DOHH2 (cell line): Measurements from ENCODE around the gene ARHGEF39.
"Not testable (repeated sequence)": the region's sequence is repeated elsewhere in the genome, so short reads cannot be mapped to it uniquely, and the experiment has no call there.

Source experiments
- H3F3A ChIP-seq: fragments of 200-600 bp; sonication (generic), shearing (Covaris generic); 2 replicates; pipeline ENCODE4 v1.6.0; 2016; ENCODE audit warnings: antibody characterized with exemption, mild to moderate bottlenecking; ENCODE audit not compliant: control insufficient read depth, insufficient read depth
- H3K27ac ChIP-seq: fragments of 200-600 bp; sonication (generic); 2 replicates; pipeline ENCODE4 v1.5.1; 2014; ENCODE audit warnings: low read depth, mild to moderate bottlenecking, low read length, moderate library complexity
- H3K27me3 ChIP-seq: fragments of 200-600 bp; sonication (generic); 2 replicates; pipeline ENCODE4 v1.6.1; 2014; ENCODE audit warnings: mild to moderate bottlenecking, low read length, mixed read lengths; ENCODE audit not compliant: control insufficient read depth
- H3K36me3 ChIP-seq: fragments of 200-600 bp; sonication (generic); 2 replicates; pipeline ENCODE4 v1.6.1; 2014; ENCODE audit warnings: mild to moderate bottlenecking, low read length, moderate library complexity, mixed read lengths; ENCODE audit not compliant: control insufficient read depth
- H3K4me1 ChIP-seq: fragments of 200-600 bp; sonication (generic); 2 replicates; pipeline ENCODE4 v1.6.1; 2014; ENCODE audit warnings: mild to moderate bottlenecking, low read length, mixed read lengths; ENCODE audit not compliant: control insufficient read depth
- H3K4me2 ChIP-seq: fragments of 200-600 bp; sonication (generic); 2 replicates; pipeline ENCODE4 v1.6.0; 2014; ENCODE audit warnings: mild to moderate bottlenecking, low read length, moderate library complexity
- H3K4me3 ChIP-seq: fragments of 200-600 bp; sonication (generic); 2 replicates; pipeline ENCODE4 v1.5.1; 2014; ENCODE audit warnings: mild to moderate bottlenecking, low read length, mixed read lengths
- H3K79me2 ChIP-seq: fragments of 200-600 bp; sonication (generic); 2 replicates; pipeline ENCODE4 v1.6.1; 2014; ENCODE audit warnings: mild to moderate bottlenecking, low read length, mixed read lengths; ENCODE audit not compliant: control insufficient read depth
- H3K9me2 ChIP-seq: fragments of 200-600 bp; sonication (generic); replicated peaks from 2 replicates; pipeline ENCODE4 v1.6.1; 2014; ENCODE audit warnings: mild to moderate bottlenecking, low read length, mixed read lengths; ENCODE audit not compliant: control insufficient read depth
- H3K9me3 ChIP-seq: fragments of 200-600 bp; sonication (generic); 2 replicates; pipeline ENCODE4 v1.6.1; 2014; ENCODE audit warnings: antibody characterized with exemption, low read length, mixed read lengths; ENCODE audit not compliant: control insufficient read depth, insufficient read depth
- H4K20me1 ChIP-seq: fragments of 200-600 bp; sonication (generic); 2 replicates; pipeline ENCODE4 v1.6.0; 2014; ENCODE audit warnings: low read depth, mild to moderate bottlenecking, antibody characterized with exemption, low read length, moderate library complexity; ENCODE audit not compliant: control insufficient read depth, insufficient read depth
- EZH2phosphoT487 ChIP-seq: fragments of 200-600 bp; sonication (generic); IDR thresholded peaks from 2 replicates; pipeline ENCODE4 v1.6.1; 2017; ENCODE audit warnings: borderline replicate concordance, mild to moderate bottlenecking, antibody characterized with exemption, low read length, moderate library complexity, mixed read lengths
- TF ChIP-seq, protein P1 (sequence below): fragments of 200-600 bp; sonication (generic); IDR thresholded peaks from one replicate; pipeline ENCODE4 v1.5.1; 2014; ENCODE audit warnings: antibody characterized with exemption, mild to moderate bottlenecking, low read depth, low read length; ENCODE audit not compliant: poor library complexity, severe bottlenecking

Gene ARHGEF39

GRCh38 chr9:35649431-35650340, 15.3 kb downstream of the ARHGEF39 start:
- no peak for TF ChIP-seq EZH2phosphoT487
- TF ChIP-seq, protein P1, sequence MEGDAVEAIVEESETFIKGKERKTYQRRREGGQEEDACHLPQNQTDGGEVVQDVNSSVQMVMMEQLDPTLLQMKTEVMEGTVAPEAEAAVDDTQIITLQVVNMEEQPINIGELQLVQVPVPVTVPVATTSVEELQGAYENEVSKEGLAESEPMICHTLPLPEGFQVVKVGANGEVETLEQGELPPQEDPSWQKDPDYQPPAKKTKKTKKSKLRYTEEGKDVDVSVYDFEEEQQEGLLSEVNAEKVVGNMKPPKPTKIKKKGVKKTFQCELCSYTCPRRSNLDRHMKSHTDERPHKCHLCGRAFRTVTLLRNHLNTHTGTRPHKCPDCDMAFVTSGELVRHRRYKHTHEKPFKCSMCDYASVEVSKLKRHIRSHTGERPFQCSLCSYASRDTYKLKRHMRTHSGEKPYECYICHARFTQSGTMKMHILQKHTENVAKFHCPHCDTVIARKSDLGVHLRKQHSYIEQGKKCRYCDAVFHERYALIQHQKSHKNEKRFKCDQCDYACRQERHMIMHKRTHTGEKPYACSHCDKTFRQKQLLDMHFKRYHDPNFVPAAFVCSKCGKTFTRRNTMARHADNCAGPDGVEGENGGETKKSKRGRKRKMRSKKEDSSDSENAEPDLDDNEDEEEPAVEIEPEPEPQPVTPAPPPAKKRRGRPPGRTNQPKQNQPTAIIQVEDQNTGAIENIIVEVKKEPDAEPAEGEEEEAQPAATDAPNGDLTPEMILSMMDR: no peak
- H3K79me2 ChIP-seq: peaks cover 25% of the 10 kb centered on the region
- no peaks in the 10 kb centered on the region for H3K9me3 ChIP-seq
- H3K4me2 ChIP-seq: peak overlapping the region; percentile 96
- H3F3A ChIP-seq: peaks cover 32% of the 10 kb centered on the region
- H3K27ac ChIP-seq: peak overlapping the region; percentile 87
- peaks cover 19% of the 10 kb centered on the region for H3K36me3 ChIP-seq
- H3K9me2 ChIP-seq: no peaks in the 10 kb centered on the region
- H3K4me3 ChIP-seq: peak overlapping the region; percentile 85
- no peaks in the 10 kb centered on the region for H3K27me3 ChIP-seq
- no peaks in the 10 kb centered on the region for H4K20me1 ChIP-seq
- peaks cover 58% of the 10 kb centered on the region for H3K4me1 ChIP-seq

DNA sequence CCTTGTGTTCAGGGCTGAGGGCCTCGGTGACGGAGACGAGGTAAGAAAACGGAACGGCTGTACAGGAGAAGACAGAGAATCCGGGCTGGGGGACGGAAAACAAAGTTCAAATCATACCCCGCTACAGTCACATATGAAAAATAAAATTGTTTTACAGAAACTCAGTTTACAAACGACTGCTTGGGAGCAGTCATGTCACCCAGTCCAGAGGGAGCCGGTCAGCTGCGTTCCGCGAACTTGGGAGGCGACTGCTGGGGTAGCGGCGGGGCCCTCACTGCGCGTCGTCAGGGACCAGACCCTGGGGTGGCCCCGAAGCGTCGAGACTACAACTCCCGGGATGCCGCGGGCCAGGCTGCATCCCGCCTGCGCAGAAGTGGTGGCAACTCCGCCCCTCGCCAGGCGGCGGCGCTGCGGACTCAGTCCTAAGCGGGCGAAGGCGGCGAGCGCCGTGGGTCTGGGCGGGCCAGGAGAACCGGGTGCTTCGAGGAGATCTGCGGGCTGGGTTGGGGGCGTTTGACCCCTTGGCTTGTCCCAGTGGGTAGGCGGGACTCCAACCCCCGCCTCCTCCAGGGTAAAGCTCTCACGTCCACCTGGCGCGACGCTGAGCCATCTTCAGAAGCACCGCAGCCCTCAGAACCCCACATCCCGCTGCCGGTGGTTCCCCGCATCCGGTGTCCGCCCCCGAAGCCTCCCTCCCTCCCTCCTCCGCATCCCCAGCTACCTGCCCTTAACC, 18.3 kb downstream of the ARHGEF39 start:
- Histone ChIP-seq H3K27ac (peak overlapping the region; percentile 87), H3K9me2 (no peaks in the 10 kb centered on the region), H3F3A (peaks cover 34% of the 10 kb centered on the region), H3K4me1 (peaks cover 51% of the 10 kb centered on the region), H3K27me3 (no peaks in the 10 kb centered on the region), H3K4me3 (peak overlapping the region; percentile 85), H4K20me1 (no peaks in the 10 kb centered on the region), H3K9me3 (no peaks in the 10 kb centered on the region), H3K79me2 (peaks cover 25% of the 10 kb centered on the region), H3K36me3 (peaks cover 19% of the 10 kb centered on the region), H3K4me2 (peak overlapping the region; percentile 96)
- no peak for TF ChIP-seq EZH2phosphoT487
- TF ChIP-seq, protein P1: peak; percentile 88

GRCh38 chr9:35646153-35646532, 18.9 kb downstream of the ARHGEF39 start:
- peaks cover 29% of the 10 kb centered on the region for H3F3A ChIP-seq
- H3K4me3 ChIP-seq: peak overlapping the region; percentile 85
- TF ChIP-seq EZH2phosphoT487: no peak
- TF ChIP-seq, protein P1: no peak
- H3K27ac ChIP-seq: peak overlapping the region; percentile 87
- H3K9me2 ChIP-seq: no peaks in the 10 kb centered on the region
- no peaks in the 10 kb centered on the region for H3K9me3 ChIP-seq
- no peaks in the 10 kb centered on the region for H4K20me1 ChIP-seq
- H3K4me1 ChIP-seq: peaks cover 46% of the 10 kb centered on the region
- H3K4me2 ChIP-seq: peak overlapping the region; percentile 96
- peaks cover 19% of the 10 kb centered on the region for H3K36me3 ChIP-seq
- H3K79me2 ChIP-seq: peaks cover 22% of the 10 kb centered on the region
- H3K27me3 ChIP-seq: no peaks in the 10 kb centered on the region

DNA sequence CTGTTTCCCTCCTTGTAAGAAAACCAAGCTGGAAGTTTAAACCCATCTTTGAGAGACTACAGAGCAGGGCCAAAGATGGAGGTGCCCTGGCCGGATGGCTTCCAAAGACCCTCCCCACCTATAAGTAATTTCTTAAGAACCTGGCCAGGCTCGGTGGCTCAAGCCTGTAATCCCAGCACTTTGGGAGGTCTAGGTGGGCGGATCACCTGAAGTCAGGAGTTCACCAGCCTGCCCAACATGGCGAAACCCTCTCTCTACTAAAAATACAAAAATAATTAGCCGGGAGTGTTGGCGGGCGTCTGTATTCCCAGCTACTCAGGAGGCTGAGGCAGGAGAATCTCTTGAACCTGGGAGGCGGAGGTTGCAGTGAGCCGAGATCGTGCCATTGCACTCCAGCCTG, 19.3 kb downstream of the ARHGEF39 start:
- H3K4me1 ChIP-seq: peaks cover 41% of the 10 kb centered on the region
- not testable (repeated sequence) for H4K20me1 ChIP-seq, H3K9me2 ChIP-seq, H3K27me3 ChIP-seq, H3K9me3 ChIP-seq
- peaks cover 19% of the 10 kb centered on the region for H3K36me3 ChIP-seq
- H3K4me2 ChIP-seq: peak overlapping the region; percentile 96
- H3K27ac ChIP-seq: peak overlapping the region; percentile 87
- H3K79me2 ChIP-seq: peaks cover 18% of the 10 kb centered on the region
- H3K4me3 ChIP-seq: peak overlapping the region; percentile 85
- H3F3A ChIP-seq: peaks cover 28% of the 10 kb centered on the region
